Vagina (tissue), 2 donors: ENCODE measurements around the gene PPP1R13B. TPM values are rescaled to one million over a fixed set of nuclear protein-coding genes. Genes with fewer than 3 reads are reported as not detected.
"Not testable (repeated sequence)": the region's sequence is repeated elsewhere in the genome, so short reads cannot be mapped to it uniquely, and the experiment has no call there.

Experiments used
- DNase-seq, 2 donors: peaks; one replicate each; pipeline ENCODE4 v3.0.0-alpha.2; 2017; ENCODE audit errors: extremely low spot score in 2 of 2
- H3K27ac ChIP-seq: fragments of 200-600 bp; sonication (generic); one replicate; pipeline ENCODE4 v1.5.1; 2019
- H3K27me3 ChIP-seq: fragments of 200-600 bp; sonication (generic); one replicate; pipeline ENCODE4 v1.5.1; 2019
- H3K36me3 ChIP-seq, 2 donors: fragments of 200-600 bp; sonication (generic); one replicate each; pipeline ENCODE4 v1.5.1; 2017 to 2019
- H3K4me1 ChIP-seq: fragments of 200-600 bp; sonication (generic); one replicate; pipeline ENCODE4 v1.5.1; 2019
- H3K4me3 ChIP-seq, 2 donors: fragments of 200-600 bp; sonication (generic); 1 replicate in 1 of 2; 2 replicates in 1 of 2; pipeline ENCODE4 v1.5.1; 2016 to 2019
- H3K9me3 ChIP-seq: fragments of 200-600 bp; sonication (generic); one replicate; pipeline ENCODE4 v1.5.1; 2019
- POLR2A ChIP-seq, 2 donors: fragments of 450-650 bp; IDR thresholded peaks; one replicate each; pipeline ENCODE4 v1.6.1; 2017; ENCODE audit warnings: antibody characterized with exemption in 2 of 2, mild to moderate bottlenecking in 2 of 2, moderate library complexity in 2 of 2
- POLR2AphosphoS5 ChIP-seq, 2 donors: sonication (generic); formaldehyde crosslinking; IDR thresholded peaks; one replicate each; pipeline ENCODE4 v1.9.0; 2017; ENCODE audit warnings: antibody characterized with exemption in 2 of 2, mild to moderate bottlenecking in 2 of 2, low read depth in 1 of 2; ENCODE audit not compliant: insufficient read depth in 1 of 2
- intact Hi-C: fragments of 100-400 bp; cut with DNase I; formaldehyde crosslinking; loops from one replicate; pipeline ENCODE4 v1.15.1; 2023
- total RNA-seq: library from RNA; depleted of rRNA; stranded (reverse); fragments of >200 nt; gene quantifications from one replicate; pipeline ENCODE4 v1.2.3, GENCODE V29; 2016
- TF ChIP-seq, protein P1 (sequence below), 3 experiments: fragments of 450-650 bp in 2 of 3; fragments of 200-600 bp in 1 of 3; sonication (generic) in 1 of 3; IDR thresholded peaks; one replicate each; pipeline ENCODE4 v1.5.1; 2017 to 2019; ENCODE audit warnings: antibody characterized with exemption in 3 of 3, mild to moderate bottlenecking in 2 of 3, moderate library complexity in 2 of 3

PPP1R13B gene
- total RNA-seq, 1 donor from 2014 or later = 34.1 TPM

GRCh38 chr14:103846097-103846496 is 1.3 kb downstream of the PPP1R13B start:
- Histone ChIP-seq H3K36me3 (no peaks in the 10 kb centered on the region), H3K27me3 (no peaks in the 10 kb centered on the region), H3K4me1 (peaks cover 18% of the 10 kb centered on the region), H3K9me3 (no peaks in the 10 kb centered on the region), H3K4me3 (peak overlapping the region in 1 of 2 donors; percentile 51), H3K27ac (no peak overlapping the region)
- intact Hi-C loops = no loop called here
- TF ChIP-seq, protein P1, sequence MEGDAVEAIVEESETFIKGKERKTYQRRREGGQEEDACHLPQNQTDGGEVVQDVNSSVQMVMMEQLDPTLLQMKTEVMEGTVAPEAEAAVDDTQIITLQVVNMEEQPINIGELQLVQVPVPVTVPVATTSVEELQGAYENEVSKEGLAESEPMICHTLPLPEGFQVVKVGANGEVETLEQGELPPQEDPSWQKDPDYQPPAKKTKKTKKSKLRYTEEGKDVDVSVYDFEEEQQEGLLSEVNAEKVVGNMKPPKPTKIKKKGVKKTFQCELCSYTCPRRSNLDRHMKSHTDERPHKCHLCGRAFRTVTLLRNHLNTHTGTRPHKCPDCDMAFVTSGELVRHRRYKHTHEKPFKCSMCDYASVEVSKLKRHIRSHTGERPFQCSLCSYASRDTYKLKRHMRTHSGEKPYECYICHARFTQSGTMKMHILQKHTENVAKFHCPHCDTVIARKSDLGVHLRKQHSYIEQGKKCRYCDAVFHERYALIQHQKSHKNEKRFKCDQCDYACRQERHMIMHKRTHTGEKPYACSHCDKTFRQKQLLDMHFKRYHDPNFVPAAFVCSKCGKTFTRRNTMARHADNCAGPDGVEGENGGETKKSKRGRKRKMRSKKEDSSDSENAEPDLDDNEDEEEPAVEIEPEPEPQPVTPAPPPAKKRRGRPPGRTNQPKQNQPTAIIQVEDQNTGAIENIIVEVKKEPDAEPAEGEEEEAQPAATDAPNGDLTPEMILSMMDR (IDR thresholded peaks at IDR 0.05) = no peak
- TF ChIP-seq POLR2A (IDR thresholded peaks at IDR 0.05) = no peak
- no peak for TF ChIP-seq POLR2AphosphoS5 (IDR thresholded peaks at IDR 0.05; ENCODE audit: insufficient read depth in 1 of 2, low read depth in 1 of 2)
- DNase-seq = no peak

GRCh38 chr14:103845327-103845726 is 2.0 kb downstream of the PPP1R13B start:
- Histone ChIP-seq H3K9me3 (no peaks in the 10 kb centered on the region), H3K27ac (no peak overlapping the region), H3K4me1 (peaks cover 18% of the 10 kb centered on the region), H3K4me3 (no peak overlapping the region), H3K36me3 (no peaks in the 10 kb centered on the region), H3K27me3 (no peaks in the 10 kb centered on the region)
- DNase-seq = no peak
- TF ChIP-seq POLR2AphosphoS5 (IDR thresholded peaks at IDR 0.05; ENCODE audit: insufficient read depth in 1 of 2, low read depth in 1 of 2) (no peak), POLR2A (IDR thresholded peaks at IDR 0.05) (no peak)
- TF ChIP-seq, protein P1 (IDR thresholded peaks at IDR 0.05) = no peak
- intact Hi-C loops = no loop called here

- H3K4me3 ChIP-seq, intact Hi-C loops, DNase-seq, H3K27me3 ChIP-seq, H3K4me1 ChIP-seq, H3K27ac ChIP-seq, H3K9me3 ChIP-seq, H3K36me3 ChIP-seq: not testable (repeated sequence)
These were observed 6.1 kb downstream of the PPP1R13B start for GRCh38 chr14:103841265-103841664.

DNA sequence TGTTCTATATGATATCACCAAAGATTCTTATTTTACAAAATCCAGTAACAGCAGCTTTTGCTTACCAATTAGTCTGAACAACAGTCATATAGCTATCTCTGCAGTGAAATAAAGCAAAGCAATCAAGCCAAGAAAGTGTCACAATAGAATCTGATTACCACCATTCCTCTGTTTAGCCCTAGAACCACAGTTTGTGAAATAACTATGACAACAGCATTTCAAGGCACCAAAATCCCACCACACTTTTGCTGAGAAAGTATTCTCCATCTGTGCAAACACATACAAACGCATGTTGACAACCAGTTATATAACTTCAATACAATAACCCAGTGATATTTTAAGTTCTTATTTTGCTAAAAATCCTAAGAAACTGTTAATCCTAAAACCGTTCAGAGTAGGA is 7.4 kb downstream of the PPP1R13B start:
- TF ChIP-seq POLR2A (IDR thresholded peaks at IDR 0.05) = no peak
- TF ChIP-seq, protein P1 (IDR thresholded peaks at IDR 0.05) = no peak
- no peak for TF ChIP-seq POLR2AphosphoS5 (IDR thresholded peaks at IDR 0.05; ENCODE audit: insufficient read depth in 1 of 2, low read depth in 1 of 2)
- Histone ChIP-seq H3K4me1 (no peaks in the 10 kb centered on the region), H3K27me3 (no peaks in the 10 kb centered on the region), H3K9me3 (no peaks in the 10 kb centered on the region), H3K27ac (no peak overlapping the region), H3K36me3 (no peaks in the 10 kb centered on the region), H3K4me3 (no peak overlapping the region)
- no peak for DNase-seq
- intact Hi-C loops = no loop called here

DNA sequence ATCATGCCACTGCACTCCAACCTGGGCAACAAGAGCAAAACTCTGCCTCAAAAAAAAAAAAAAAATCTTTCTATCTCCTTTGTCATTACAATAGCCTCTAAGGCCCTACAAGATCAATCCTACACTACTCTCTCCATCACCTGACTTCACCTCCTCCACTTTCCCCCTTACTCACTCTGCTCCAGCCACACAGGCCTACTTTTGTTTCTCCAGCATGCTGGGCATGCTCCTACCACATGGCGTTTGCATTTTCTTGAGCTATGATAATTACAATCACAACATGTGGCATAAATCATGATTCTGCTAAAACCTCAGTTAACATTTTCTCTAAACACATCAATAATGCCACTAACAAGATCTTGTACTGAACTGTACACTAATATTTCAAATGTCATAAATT is 7.8 kb downstream of the PPP1R13B start:
- H3K27ac ChIP-seq = no peak overlapping the region
- no peaks in the 10 kb centered on the region for H3K9me3 ChIP-seq
- intact Hi-C loops = no loop called here
- no peaks in the 10 kb centered on the region for H3K4me1 ChIP-seq
- no peaks in the 10 kb centered on the region for H3K27me3 ChIP-seq
- TF ChIP-seq POLR2A (IDR thresholded peaks at IDR 0.05) (no peak), POLR2AphosphoS5 (IDR thresholded peaks at IDR 0.05; ENCODE audit: insufficient read depth in 1 of 2, low read depth in 1 of 2) (no peak)
- TF ChIP-seq, protein P1 (IDR thresholded peaks at IDR 0.05) = no peak
- no peak overlapping the region for H3K4me3 ChIP-seq
- DNase-seq = no peak
- H3K36me3 ChIP-seq = no peaks in the 10 kb centered on the region

DNA sequence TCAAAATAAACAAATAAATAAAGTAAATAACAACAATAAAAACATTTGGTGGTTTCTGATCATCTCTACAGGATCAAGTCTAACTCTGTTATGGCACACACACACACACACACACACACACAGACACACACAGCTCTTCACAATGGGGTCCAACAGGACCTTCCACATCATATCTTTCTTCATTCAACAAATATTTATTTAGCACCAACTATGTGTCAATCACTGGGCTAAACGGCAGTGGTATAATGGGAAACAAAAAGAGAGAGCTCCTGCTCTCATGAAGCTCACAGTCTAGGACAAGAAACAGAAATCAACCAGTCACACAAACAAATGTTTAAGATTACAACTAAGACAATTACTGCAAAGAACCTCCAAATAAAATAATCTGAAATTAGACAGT is 9.3 kb downstream of the PPP1R13B start:
- intact Hi-C loops = no loop called here

More for the DNA sequence above, 9.3 kb downstream of the PPP1R13B start:
- no peak overlapping the region for H3K27ac ChIP-seq
- no peaks in the 10 kb centered on the region for H3K36me3 ChIP-seq
- H3K4me1 ChIP-seq = no peaks in the 10 kb centered on the region
- H3K4me3 ChIP-seq = no peak overlapping the region
- H3K9me3 ChIP-seq = no peaks in the 10 kb centered on the region
- TF ChIP-seq POLR2AphosphoS5 (IDR thresholded peaks at IDR 0.05; ENCODE audit: insufficient read depth in 1 of 2, low read depth in 1 of 2) = no peak
- TF ChIP-seq, protein P1 (IDR thresholded peaks at IDR 0.05) = no peak
- TF ChIP-seq POLR2A (IDR thresholded peaks at IDR 0.05) = no peak
- H3K27me3 ChIP-seq = no peaks in the 10 kb centered on the region
- no peak for DNase-seq
